HEK293 (cell line): Measurements from ENCODE around the gene KIAA1755.

ENCODE experiments used
- KLF9 ChIP-seq: fragments of 450-650 bp; formaldehyde crosslinking; IDR thresholded peaks from 2 replicates; pipeline ENCODE4 v1.5.1; 2016; ENCODE audit warnings: missing biosample characterization, missing genetic modification characterization, low read depth
- MEIS1 ChIP-seq: sonication (generic); formaldehyde crosslinking; IDR thresholded peaks from 2 replicates; pipeline ENCODE4 v1.8.1; 2022; ENCODE audit warnings: missing genetic modification reagents, mild to moderate bottlenecking, borderline replicate concordance
- OVOL3 ChIP-seq: fragments of 450-650 bp; formaldehyde crosslinking; IDR thresholded peaks from 2 replicates; pipeline ENCODE4 v1.5.1; 2016; ENCODE audit warnings: missing biosample characterization, missing genetic modification characterization
- PRDM10 ChIP-seq: fragments of 450-650 bp; formaldehyde crosslinking; IDR thresholded peaks from 2 replicates; pipeline ENCODE4 v1.5.1; 2016; ENCODE audit warnings: missing biosample characterization, missing genetic modification characterization
- RBAK ChIP-seq: fragments of 450-650 bp; formaldehyde crosslinking; IDR thresholded peaks from 2 replicates; pipeline ENCODE4 v1.5.1; 2016; ENCODE audit warnings: missing biosample characterization, missing genetic modification characterization
- SALL2 ChIP-seq: fragments of 450-650 bp; formaldehyde crosslinking; IDR thresholded peaks from 2 replicates; pipeline ENCODE4 v1.5.0; 2017; ENCODE audit warnings: missing biosample characterization, mild to moderate bottlenecking, missing genetic modification characterization, borderline replicate concordance
- SETDB1 ChIP-seq: IDR thresholded peaks from one replicate; pipeline ENCODE4 v1.6.1; 2017; ENCODE audit warnings: mild to moderate bottlenecking, low read length, moderate library complexity, mixed read lengths; ENCODE audit not compliant: insufficient read length
- SP7 ChIP-seq: fragments of 450-650 bp; formaldehyde crosslinking; IDR thresholded peaks from 2 replicates; pipeline ENCODE4 v1.5.1; 2016; ENCODE audit warnings: missing biosample characterization, missing genetic modification characterization
- ZBTB11 ChIP-seq: fragments of 450-650 bp; formaldehyde crosslinking; conservative IDR thresholded peaks from 2 replicates; pipeline ENCODE4 v1.5.1; 2016; ENCODE audit warnings: low read depth, missing biosample characterization, missing genetic modification characterization
- ZEB2 ChIP-seq: fragments of 450-650 bp; formaldehyde crosslinking; IDR thresholded peaks from 2 replicates; pipeline ENCODE4 v1.5.1; 2016; ENCODE audit warnings: missing biosample characterization, missing genetic modification characterization
- ZFP37 ChIP-seq: fragments of 450-650 bp; formaldehyde crosslinking; IDR thresholded peaks from 2 replicates; pipeline ENCODE4 v1.5.1; 2016; ENCODE audit warnings: missing biosample characterization, missing genetic modification characterization
- ZFP69B ChIP-seq: fragments of 450-650 bp; formaldehyde crosslinking; IDR thresholded peaks from 2 replicates; pipeline ENCODE4 v1.5.1; 2016; ENCODE audit warnings: missing biosample characterization, missing genetic modification characterization
- ZNF146 ChIP-seq: fragments of 450-650 bp; formaldehyde crosslinking; IDR thresholded peaks from 2 replicates; pipeline ENCODE4 v1.5.1; 2016; ENCODE audit warnings: missing biosample characterization, missing genetic modification characterization
- ZNF157 ChIP-seq: fragments of 450-650 bp; formaldehyde crosslinking; IDR thresholded peaks from 2 replicates; pipeline ENCODE4 v1.5.1; 2016; ENCODE audit warnings: missing biosample characterization, missing genetic modification characterization
- ZNF202 ChIP-seq: fragments of 450-650 bp; formaldehyde crosslinking; IDR thresholded peaks from 2 replicates; pipeline ENCODE4 v1.5.1; 2016; ENCODE audit warnings: missing biosample characterization, missing genetic modification characterization, borderline replicate concordance
- ZNF350 ChIP-seq: fragments of 450-650 bp; formaldehyde crosslinking; IDR thresholded peaks from 2 replicates; pipeline ENCODE4 v1.5.0; 2017; ENCODE audit warnings: missing biosample characterization, mild to moderate bottlenecking, missing genetic modification characterization
- ZNF37A ChIP-seq: fragments of 450-650 bp; IDR thresholded peaks from 2 replicates; pipeline ENCODE4 v1.5.1; 2018; ENCODE audit warnings: missing biosample characterization, missing genetic modification characterization
- ZNF501 ChIP-seq: fragments of 450-650 bp; formaldehyde crosslinking; IDR thresholded peaks from 2 replicates; pipeline ENCODE4 v1.5.1; 2016; ENCODE audit warnings: missing biosample characterization, missing genetic modification characterization
- ZNF791 ChIP-seq: fragments of 450-650 bp; formaldehyde crosslinking; IDR thresholded peaks from 2 replicates; pipeline ENCODE4 v1.5.1; 2016; ENCODE audit warnings: missing biosample characterization, missing genetic modification characterization
- ZXDB ChIP-seq: fragments of 450-650 bp; formaldehyde crosslinking; IDR thresholded peaks from 2 replicates; pipeline ENCODE4 v1.5.1; 2016; ENCODE audit warnings: missing biosample characterization, missing genetic modification characterization
- TF ChIP-seq, protein P1 (sequence below): fragments of 450-650 bp; formaldehyde crosslinking; IDR thresholded peaks from 2 replicates; pipeline ENCODE4 v1.5.1; 2017; ENCODE audit warnings: missing biosample characterization, missing genetic modification characterization
- TF ChIP-seq, protein P2 (sequence below): fragments of 450-650 bp; formaldehyde crosslinking; IDR thresholded peaks from 2 replicates; pipeline ENCODE4 v1.5.1; 2016; ENCODE audit warnings: missing biosample characterization, missing genetic modification characterization
- TF ChIP-seq, protein P3 (sequence below): fragments of 450-650 bp; formaldehyde crosslinking; IDR thresholded peaks from 2 replicates; pipeline ENCODE4 v1.5.1; 2017; ENCODE audit warnings: missing biosample characterization, mild to moderate bottlenecking, missing genetic modification characterization, moderate library complexity
- TF ChIP-seq, protein P4 (sequence below): fragments of 450-650 bp; formaldehyde crosslinking; IDR thresholded peaks from 2 replicates; pipeline ENCODE4 v1.5.1; 2016; ENCODE audit warnings: missing biosample characterization, missing genetic modification characterization

The KIAA1755 gene

DNA sequence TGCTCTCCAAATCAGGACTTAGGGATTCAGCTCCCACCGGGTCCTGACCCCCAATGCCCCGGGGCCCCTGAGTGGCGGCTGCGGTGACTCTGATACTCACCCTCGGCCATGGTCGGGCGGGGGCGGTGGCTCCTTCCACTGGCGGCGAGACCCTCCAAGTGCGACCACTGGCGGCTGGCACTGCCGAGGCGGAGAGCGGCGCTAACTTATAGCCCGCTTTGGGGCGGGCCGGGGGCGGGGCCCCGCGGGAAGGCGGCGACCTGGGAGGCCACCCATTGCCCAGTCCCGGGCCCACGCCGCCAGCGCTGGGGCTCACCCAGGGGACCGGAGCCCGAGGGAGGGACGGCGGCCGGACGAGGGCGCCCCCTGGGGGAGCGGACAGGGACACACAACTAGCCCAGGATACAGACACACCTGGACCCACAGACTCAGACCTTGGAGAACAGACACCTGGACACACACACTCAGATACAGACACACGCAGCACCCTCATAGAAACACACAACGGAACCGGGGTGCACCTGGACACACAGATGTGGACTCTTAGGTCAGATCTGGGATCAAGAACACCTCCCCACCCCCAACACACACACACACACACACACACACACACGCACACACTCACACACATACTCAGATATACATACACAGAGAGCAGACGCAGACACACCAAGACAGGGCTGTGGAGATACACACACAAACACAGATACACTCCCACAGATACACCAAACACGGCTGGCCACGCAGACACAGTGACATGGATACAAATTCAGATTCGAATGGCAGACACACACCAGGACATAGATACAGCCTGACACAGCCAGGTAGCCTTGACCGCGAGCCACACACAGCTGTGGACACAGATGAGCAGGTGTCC lies 95.2 kb downstream of the KIAA1755 start, which contains the start of gene TGM2 (continued):
- TF ChIP-seq PRDM10 (tag by site-specific recombination) (no peak), ZNF791 (tag by site-specific recombination) (no peak), OVOL3 (tag by site-specific recombination) (no peak), RBAK (no peak), ZNF37A (tag by site-specific recombination) (no peak), ZNF202 (tag by site-specific recombination) (no peak), ZNF146 (peak; percentile 13; the same call in 1 of the 2 replicates), KLF9 (peak; percentile 56; the same call in 1 of the 2 replicates), SP7 (tag by site-specific recombination) (peak; percentile 60; the same call in 1 of the 2 replicates), ZNF350 (tag by site-specific recombination) (no peak), ZNF157 (no peak), SETDB1 (no peak), ZNF501 (tag by site-specific recombination) (no peak), ZFP37 (peak; percentile 75; the same call in 1 of the 2 replicates), ZBTB11 (no peak), ZXDB (tag by site-specific recombination) (peak; percentile 20; the same call in 1 of the 2 replicates), ZFP69B (peak; percentile 58), SALL2 (tag by site-specific recombination) (no peak), ZEB2 (tag by site-specific recombination) (peak; percentile 93), MEIS1 (no peak)
- TF ChIP-seq, protein P1, sequence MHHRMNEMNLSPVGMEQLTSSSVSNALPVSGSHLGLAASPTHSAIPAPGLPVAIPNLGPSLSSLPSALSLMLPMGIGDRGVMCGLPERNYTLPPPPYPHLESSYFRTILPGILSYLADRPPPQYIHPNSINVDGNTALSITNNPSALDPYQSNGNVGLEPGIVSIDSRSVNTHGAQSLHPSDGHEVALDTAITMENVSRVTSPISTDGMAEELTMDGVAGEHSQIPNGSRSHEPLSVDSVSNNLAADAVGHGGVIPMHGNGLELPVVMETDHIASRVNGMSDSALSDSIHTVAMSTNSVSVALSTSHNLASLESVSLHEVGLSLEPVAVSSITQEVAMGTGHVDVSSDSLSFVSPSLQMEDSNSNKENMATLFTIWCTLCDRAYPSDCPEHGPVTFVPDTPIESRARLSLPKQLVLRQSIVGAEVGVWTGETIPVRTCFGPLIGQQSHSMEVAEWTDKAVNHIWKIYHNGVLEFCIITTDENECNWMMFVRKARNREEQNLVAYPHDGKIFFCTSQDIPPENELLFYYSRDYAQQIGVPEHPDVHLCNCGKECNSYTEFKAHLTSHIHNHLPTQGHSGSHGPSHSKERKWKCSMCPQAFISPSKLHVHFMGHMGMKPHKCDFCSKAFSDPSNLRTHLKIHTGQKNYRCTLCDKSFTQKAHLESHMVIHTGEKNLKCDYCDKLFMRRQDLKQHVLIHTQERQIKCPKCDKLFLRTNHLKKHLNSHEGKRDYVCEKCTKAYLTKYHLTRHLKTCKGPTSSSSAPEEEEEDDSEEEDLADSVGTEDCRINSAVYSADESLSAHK: no peak
- TF ChIP-seq, protein P2, sequence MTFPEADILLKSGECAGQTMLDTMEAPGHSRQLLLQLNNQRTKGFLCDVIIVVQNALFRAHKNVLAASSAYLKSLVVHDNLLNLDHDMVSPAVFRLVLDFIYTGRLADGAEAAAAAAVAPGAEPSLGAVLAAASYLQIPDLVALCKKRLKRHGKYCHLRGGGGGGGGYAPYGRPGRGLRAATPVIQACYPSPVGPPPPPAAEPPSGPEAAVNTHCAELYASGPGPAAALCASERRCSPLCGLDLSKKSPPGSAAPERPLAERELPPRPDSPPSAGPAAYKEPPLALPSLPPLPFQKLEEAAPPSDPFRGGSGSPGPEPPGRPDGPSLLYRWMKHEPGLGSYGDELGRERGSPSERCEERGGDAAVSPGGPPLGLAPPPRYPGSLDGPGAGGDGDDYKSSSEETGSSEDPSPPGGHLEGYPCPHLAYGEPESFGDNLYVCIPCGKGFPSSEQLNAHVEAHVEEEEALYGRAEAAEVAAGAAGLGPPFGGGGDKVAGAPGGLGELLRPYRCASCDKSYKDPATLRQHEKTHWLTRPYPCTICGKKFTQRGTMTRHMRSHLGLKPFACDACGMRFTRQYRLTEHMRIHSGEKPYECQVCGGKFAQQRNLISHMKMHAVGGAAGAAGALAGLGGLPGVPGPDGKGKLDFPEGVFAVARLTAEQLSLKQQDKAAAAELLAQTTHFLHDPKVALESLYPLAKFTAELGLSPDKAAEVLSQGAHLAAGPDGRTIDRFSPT: 0 out of 2 replicates have a peak, but pooled peaks have one; percentile 37
- TF ChIP-seq, protein P3, sequence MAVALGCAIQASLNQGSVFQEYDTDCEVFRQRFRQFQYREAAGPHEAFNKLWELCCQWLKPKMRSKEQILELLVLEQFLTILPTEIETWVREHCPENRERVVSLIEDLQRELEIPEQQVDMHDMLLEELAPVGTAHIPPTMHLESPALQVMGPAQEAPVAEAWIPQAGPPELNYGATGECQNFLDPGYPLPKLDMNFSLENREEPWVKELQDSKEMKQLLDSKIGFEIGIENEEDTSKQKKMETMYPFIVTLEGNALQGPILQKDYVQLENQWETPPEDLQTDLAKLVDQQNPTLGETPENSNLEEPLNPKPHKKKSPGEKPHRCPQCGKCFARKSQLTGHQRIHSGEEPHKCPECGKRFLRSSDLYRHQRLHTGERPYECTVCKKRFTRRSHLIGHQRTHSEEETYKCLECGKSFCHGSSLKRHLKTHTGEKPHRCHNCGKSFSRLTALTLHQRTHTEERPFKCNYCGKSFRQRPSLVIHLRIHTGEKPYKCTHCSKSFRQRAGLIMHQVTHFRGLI (tag by site-specific recombination): no peak
- TF ChIP-seq, protein P4, sequence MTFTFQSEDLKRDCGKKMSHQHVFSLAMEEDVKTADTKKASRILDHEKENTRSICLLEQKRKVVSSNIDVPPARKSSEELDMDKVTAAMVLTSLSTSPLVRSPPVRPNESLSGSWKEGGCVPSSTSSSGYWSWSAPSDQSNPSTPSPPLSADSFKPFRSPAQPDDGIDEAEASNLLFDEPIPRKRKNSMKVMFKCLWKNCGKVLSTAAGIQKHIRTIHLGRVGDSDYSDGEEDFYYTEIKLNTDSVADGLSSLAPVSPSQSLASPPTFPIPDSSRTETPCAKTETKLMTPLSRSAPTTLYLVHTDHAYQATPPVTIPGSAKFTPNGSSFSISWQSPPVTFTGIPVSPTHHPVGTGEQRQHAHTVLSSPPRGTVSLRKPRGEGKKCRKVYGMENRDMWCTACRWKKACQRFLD: no peak
